ENCODE data around the gene MGMT. TPM values are rescaled to one million over a fixed set of nuclear protein-coding genes. Genes with fewer than 3 reads are reported as not detected.
A peak's percentile ranks its signal among the peaks of the same experiment; 100 is the strongest.

Gene MGMT
- total RNA-seq, 2 donors from 2014 or later = 28.6 to 33.7 TPM

DNA sequence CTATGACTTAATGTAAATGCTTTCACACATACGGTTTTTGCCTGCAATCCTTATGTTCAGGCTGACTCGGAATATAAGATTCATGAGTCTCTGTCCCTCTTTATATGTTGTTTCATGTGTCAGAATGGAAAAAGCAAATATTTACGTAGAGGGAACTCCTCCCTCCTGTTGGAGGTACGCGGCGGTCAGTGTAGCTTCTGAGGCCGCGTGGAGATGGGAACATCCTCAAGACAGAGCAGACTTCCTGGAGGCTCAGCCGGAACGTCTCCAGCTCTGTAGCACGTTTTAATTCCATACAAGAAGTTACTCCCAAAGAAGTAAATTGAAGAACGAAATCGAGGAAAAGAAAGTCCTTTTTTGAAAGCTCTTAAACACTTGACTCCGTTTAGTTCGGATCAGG is 248.8 kb downstream of the MGMT start:
- H3K9me3 ChIP-seq (ENCODE audit: control insufficient read depth, low read length) = no peaks in the 10 kb centered on the region
- H3K9ac ChIP-seq (ENCODE audit: extremely low read depth, low read length, poor library complexity, severe bottlenecking) = no peak overlapping the region
- H3K36me3 Mint-ChIP-seq (ENCODE audit: low read depth) = peaks cover 4% of the 10 kb centered on the region
- H3K27ac ChIP-seq (ENCODE audit: low read depth, low read length) = no peak overlapping the region
- peak overlapping the region; percentile 26 for H3K27ac Mint-ChIP-seq
- H3K36me3 ChIP-seq (ENCODE audit: control insufficient read depth, insufficient read depth, low read length) = no peaks in the 10 kb centered on the region
- H3K4me3 Mint-ChIP-seq = no peak overlapping the region
- peak; percentile 28 for DNase-seq
- H3K9me3 Mint-ChIP-seq = no peaks in the 10 kb centered on the region
- no peaks in the 10 kb centered on the region for H3K27me3 ChIP-seq (ENCODE audit: control insufficient read depth, insufficient read depth, low read length, poor library complexity, severe bottlenecking)
- no peak overlapping the region for H3K4me3 ChIP-seq (ENCODE audit: low read length)
- H3K4me1 Mint-ChIP-seq = peaks cover 28% of the 10 kb centered on the region
- H3K4me1 ChIP-seq (ENCODE audit: control insufficient read depth, insufficient read depth, low read length) = peaks cover 9% of the 10 kb centered on the region
- WGBS, 2 experiments (ENCODE audit: insufficient coverage in 1 of 2, insufficient read length in 1 of 2) = 95 to 98% methylated on average over 15 of the region's 15 CpGs
- TF ChIP-seq, protein P1, sequence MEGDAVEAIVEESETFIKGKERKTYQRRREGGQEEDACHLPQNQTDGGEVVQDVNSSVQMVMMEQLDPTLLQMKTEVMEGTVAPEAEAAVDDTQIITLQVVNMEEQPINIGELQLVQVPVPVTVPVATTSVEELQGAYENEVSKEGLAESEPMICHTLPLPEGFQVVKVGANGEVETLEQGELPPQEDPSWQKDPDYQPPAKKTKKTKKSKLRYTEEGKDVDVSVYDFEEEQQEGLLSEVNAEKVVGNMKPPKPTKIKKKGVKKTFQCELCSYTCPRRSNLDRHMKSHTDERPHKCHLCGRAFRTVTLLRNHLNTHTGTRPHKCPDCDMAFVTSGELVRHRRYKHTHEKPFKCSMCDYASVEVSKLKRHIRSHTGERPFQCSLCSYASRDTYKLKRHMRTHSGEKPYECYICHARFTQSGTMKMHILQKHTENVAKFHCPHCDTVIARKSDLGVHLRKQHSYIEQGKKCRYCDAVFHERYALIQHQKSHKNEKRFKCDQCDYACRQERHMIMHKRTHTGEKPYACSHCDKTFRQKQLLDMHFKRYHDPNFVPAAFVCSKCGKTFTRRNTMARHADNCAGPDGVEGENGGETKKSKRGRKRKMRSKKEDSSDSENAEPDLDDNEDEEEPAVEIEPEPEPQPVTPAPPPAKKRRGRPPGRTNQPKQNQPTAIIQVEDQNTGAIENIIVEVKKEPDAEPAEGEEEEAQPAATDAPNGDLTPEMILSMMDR (conservative IDR thresholded peaks at IDR 0.05) = no peak
- no peaks in the 10 kb centered on the region for H3K27me3 Mint-ChIP-seq (ENCODE audit: insufficient read depth)

DNA sequence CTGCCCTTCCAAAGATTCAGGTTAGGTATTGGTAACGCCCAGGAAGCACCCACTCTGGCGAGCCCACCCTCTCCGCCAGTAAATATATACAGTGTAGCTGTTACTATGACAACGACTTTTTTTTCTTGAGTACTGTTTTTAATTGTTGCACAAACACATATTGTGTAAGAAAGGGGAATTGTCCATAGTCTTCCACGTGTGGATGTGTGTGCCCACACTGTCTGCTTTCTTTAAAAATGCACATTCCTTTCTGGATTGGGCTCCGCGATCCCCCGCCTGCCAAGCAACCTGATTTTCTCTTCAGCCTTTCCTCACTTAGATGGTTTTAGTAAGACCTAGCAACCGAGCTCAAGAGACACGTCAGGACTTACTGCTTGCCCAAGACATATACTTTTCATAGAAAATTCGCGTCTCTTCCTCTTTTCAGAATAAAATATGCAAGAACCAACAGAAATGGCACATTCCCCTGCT is 249.2 kb downstream of the MGMT start:
- peaks cover 4% of the 10 kb centered on the region for H3K9me3 ChIP-seq (ENCODE audit: control insufficient read depth, low read length)
- H3K27me3 Mint-ChIP-seq (ENCODE audit: insufficient read depth) = no peaks in the 10 kb centered on the region
- no peaks in the 10 kb centered on the region for H3K27me3 ChIP-seq (ENCODE audit: control insufficient read depth, insufficient read depth, low read length, poor library complexity, severe bottlenecking)
- H3K36me3 ChIP-seq (ENCODE audit: control insufficient read depth, insufficient read depth, low read length) = no peaks in the 10 kb centered on the region
- no peak overlapping the region for H3K9ac ChIP-seq (ENCODE audit: extremely low read depth, low read length, poor library complexity, severe bottlenecking)
- no peaks in the 10 kb centered on the region for H3K9me3 Mint-ChIP-seq
- peaks cover 8% of the 10 kb centered on the region for H3K36me3 Mint-ChIP-seq (ENCODE audit: low read depth)
- no peak overlapping the region for H3K4me3 ChIP-seq (ENCODE audit: low read length)
- H3K4me1 Mint-ChIP-seq = peaks cover 24% of the 10 kb centered on the region
- DNase-seq = peak; percentile 35
- H3K27ac Mint-ChIP-seq = no peak overlapping the region
- no peak overlapping the region for H3K4me3 Mint-ChIP-seq
- TF ChIP-seq, protein P1 (conservative IDR thresholded peaks at IDR 0.05) = no peak
- 84 to 92% methylated on average over 12 of the region's 12 CpGs for WGBS, 2 experiments (ENCODE audit: insufficient coverage in 1 of 2, insufficient read length in 1 of 2)
- no peak overlapping the region for H3K27ac ChIP-seq (ENCODE audit: low read depth, low read length)
- peaks cover 6% of the 10 kb centered on the region for H3K4me1 ChIP-seq (ENCODE audit: control insufficient read depth, insufficient read depth, low read length)

DNA sequence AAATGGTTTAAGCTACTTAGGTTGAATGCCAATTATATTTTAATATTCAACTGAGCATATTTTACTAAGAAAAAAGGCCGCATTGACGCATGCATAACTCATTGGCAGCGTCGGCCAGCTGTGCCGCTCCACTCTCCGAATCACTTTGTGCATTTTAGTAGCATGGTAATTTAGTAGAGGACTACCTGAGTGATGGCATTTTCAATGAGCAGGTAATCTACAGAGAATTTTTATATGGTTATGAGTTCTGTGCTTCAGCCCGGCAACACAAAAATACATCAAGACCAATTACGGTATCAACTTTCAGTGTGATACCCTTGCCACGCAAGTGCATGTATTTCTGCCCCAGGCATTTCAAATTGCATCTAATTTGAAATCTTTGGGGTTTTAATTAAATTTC is 249.8 kb downstream of the MGMT start:
- Mint-ChIP-seq H3K9me3 (peaks cover 3% of the 10 kb centered on the region), H3K36me3 (ENCODE audit: low read depth) (peaks cover 11% of the 10 kb centered on the region), H3K27me3 (ENCODE audit: insufficient read depth) (no peaks in the 10 kb centered on the region), H3K27ac (no peak overlapping the region), H3K4me1 (peaks cover 19% of the 10 kb centered on the region), H3K4me3 (no peak overlapping the region)
- TF ChIP-seq, protein P1 (conservative IDR thresholded peaks at IDR 0.05) = no peak
- Histone ChIP-seq H3K4me1 (ENCODE audit: control insufficient read depth, insufficient read depth, low read length) (peaks cover 4% of the 10 kb centered on the region), H3K9ac (ENCODE audit: extremely low read depth, low read length, poor library complexity, severe bottlenecking) (no peak overlapping the region), H3K27ac (ENCODE audit: low read depth, low read length) (no peak overlapping the region), H3K9me3 (ENCODE audit: control insufficient read depth, low read length) (peaks cover 5% of the 10 kb centered on the region), H3K36me3 (ENCODE audit: control insufficient read depth, insufficient read depth, low read length) (no peaks in the 10 kb centered on the region), H3K4me3 (ENCODE audit: low read length) (no peak overlapping the region), H3K27me3 (ENCODE audit: control insufficient read depth, insufficient read depth, low read length, poor library complexity, severe bottlenecking) (no peaks in the 10 kb centered on the region)
- 96 to 100% methylated on average over 2 to 9 of the region's 9 CpGs for WGBS, 2 experiments (ENCODE audit: insufficient coverage in 1 of 2, insufficient read length in 1 of 2)
- no peak for DNase-seq

Data from endodermal cell (in vitro differentiated cells).